ENCODE measurements around the gene TAPT1.

DNA sequence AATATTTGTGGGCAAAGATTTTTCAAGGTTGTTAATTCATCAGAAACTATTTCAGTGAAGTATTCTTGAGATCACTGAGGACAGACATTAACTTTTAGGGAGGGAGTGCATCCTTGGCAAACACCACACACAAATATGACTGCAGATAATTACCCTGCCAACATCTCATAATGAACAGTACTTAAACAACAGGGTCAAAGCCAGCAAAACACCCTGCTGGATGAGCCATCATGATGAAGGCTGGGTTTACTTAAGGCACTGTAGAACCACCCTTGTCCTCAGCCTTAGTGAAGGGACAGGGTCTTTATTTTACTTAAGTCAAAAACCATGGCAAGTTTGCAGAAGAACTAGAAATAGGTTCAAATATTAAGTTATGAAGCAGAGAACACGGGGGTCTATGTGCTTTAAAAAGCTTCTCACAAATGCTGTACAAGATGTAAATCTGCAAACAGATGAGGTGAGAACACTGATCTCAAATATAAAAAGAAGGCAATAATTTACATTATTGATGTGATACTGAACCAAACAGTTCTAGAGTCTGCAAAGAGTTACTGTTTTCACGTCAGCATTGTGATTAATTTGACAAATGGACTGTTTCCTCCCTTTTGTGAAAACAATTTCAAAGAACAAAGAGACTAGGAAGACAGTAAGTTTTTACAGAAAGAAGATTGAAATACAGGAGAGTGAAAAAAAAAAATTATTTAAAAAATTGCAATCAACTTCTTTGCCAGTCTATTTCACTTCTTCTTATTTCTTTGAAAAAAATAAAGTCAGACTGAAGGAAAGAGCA is 28.2 kb downstream of the TAPT1 start:
- TF ChIP-seq POLR2AphosphoS5 (IDR thresholded peaks at IDR 0.05; ENCODE audit: low read depth, low read length) (no peak), REST (IDR thresholded peaks at IDR 0.05; ENCODE audit: insufficient read depth in 1 of 2, low read depth in 2 of 2, low read length in 2 of 2) (no peak), TAF1 (IDR thresholded peaks at IDR 0.05; ENCODE audit: borderline replicate concordance, insufficient read depth, low read length) (no peak), FOXP2 (optimal IDR thresholded peaks at IDR 0.05; ENCODE audit: borderline replicate concordance, extremely low read depth, extremely low read length, insufficient read depth) (no peak), SIN3A (IDR thresholded peaks at IDR 0.05; ENCODE audit: borderline replicate concordance, insufficient read depth, low read length) (no peak)

Measured in PFSK-1 (cell line).